NCI-H2029 (cell line): ENCODE measurements around the gene ZCCHC14.

ENCODE experiments used
- DNase-seq: peaks from one replicate; lab custom pipeline; 2025; lab: John Stamatoyannopoulos, UW

The ZCCHC14 gene

GRCh38 chr16:87457061-87457611, 35.7 kb downstream of the ZCCHC14 start:
- no peak for DNase-seq

GRCh38 chr16:87454391-87454790, 38.4 kb downstream of the ZCCHC14 start:
- no peak for DNase-seq

GRCh38 chr16:87453326-87453725, 39.5 kb downstream of the ZCCHC14 start:
- no peak for DNase-seq

- no peak for DNase-seq
Measured at GRCh38 chr16:87451563-87452210, 41.1 kb downstream of the ZCCHC14 start.

GRCh38 chr16:87448866-87449265, 44.0 kb downstream of the ZCCHC14 start:
- no peak for DNase-seq

GRCh38 chr16:87447323-87447722, 45.5 kb downstream of the ZCCHC14 start:
- DNase-seq: no peak

- no peak for DNase-seq
Measured at GRCh38 chr16:87446479-87446878, 46.3 kb downstream of the ZCCHC14 start.

- no peak for DNase-seq
Measured at GRCh38 chr16:87445486-87445885, 47.3 kb downstream of the ZCCHC14 start.

GRCh38 chr16:87443964-87444363, 48.9 kb downstream of the ZCCHC14 start:
- DNase-seq: no peak

GRCh38 chr16:87443016-87443415, 49.8 kb downstream of the ZCCHC14 start:
- DNase-seq: no peak

- no peak for DNase-seq
Measured at GRCh38 chr16:87442581-87442966, 50.2 kb downstream of the ZCCHC14 start.

GRCh38 chr16:87441886-87442580, 50.8 kb downstream of the ZCCHC14 start:
- no peak for DNase-seq

- no peak for DNase-seq
Measured at GRCh38 chr16:87439926-87440325, 52.9 kb downstream of the ZCCHC14 start.

GRCh38 chr16:87438611-87438985, 54.2 kb downstream of the ZCCHC14 start:
- DNase-seq: no peak

GRCh38 chr16:87437911-87438610, 54.8 kb downstream of the ZCCHC14 start:
- DNase-seq: no peak

- DNase-seq: no peak
Measured at GRCh38 chr16:87437327-87437726, 55.5 kb downstream of the ZCCHC14 start.

GRCh38 chr16:87436225-87437172, 56.3 kb downstream of the ZCCHC14 start:
- DNase-seq: no peak

GRCh38 chr16:87435372-87436224, 57.2 kb downstream of the ZCCHC14 start:
- DNase-seq: no peak

- DNase-seq: no peak
Measured at GRCh38 chr16:87434146-87434667, 58.6 kb downstream of the ZCCHC14 start.

- DNase-seq: no peak
Measured at GRCh38 chr16:87432330-87432915, 60.4 kb downstream of the ZCCHC14 start.
